HuH-7.5 (cell line): ENCODE results near the gene ALG5.

ENCODE experiments used
- DNase-seq: peaks from one replicate; pipeline ENCODE4 v3.0.0; 2011; ENCODE audit warnings: low spot score

Gene ALG5

GRCh38 chr13:36915896-36916640 is 83.1 kb downstream of the ALG5 start:
- DNase-seq, result no peak

GRCh38 chr13:36915106-36915505 is 84.0 kb downstream of the ALG5 start:
- DNase-seq, result no peak

- no peak for DNase-seq
These were observed 84.5 kb downstream of the ALG5 start for GRCh38 chr13:36914648-36915047.

- DNase-seq, result no peak
These were observed 85.7 kb downstream of the ALG5 start for GRCh38 chr13:36913463-36913862.

GRCh38 chr13:36912973-36913372 is 86.2 kb downstream of the ALG5 start:
- DNase-seq, result no peak

GRCh38 chr13:36912369-36912768 is 86.8 kb downstream of the ALG5 start:
- DNase-seq, result no peak

- DNase-seq, result no peak
These were observed 88.6 kb downstream of the ALG5 start for GRCh38 chr13:36910545-36910944.

- no peak for DNase-seq
These were observed 91.3 kb downstream of the ALG5 start for GRCh38 chr13:36907821-36908220.

GRCh38 chr13:36907266-36907665 is 91.9 kb downstream of the ALG5 start:
- no peak for DNase-seq

GRCh38 chr13:36905944-36906343 is 93.2 kb downstream of the ALG5 start:
- no peak for DNase-seq

- no peak for DNase-seq
These were observed 95.1 kb downstream of the ALG5 start for GRCh38 chr13:36903925-36904595.
